HG03439 (cell line): ENCODE results near the gene MET.
"Not testable (repeated sequence)": the region's sequence is repeated elsewhere in the genome, so short reads cannot be mapped to it uniquely, and the experiment has no call there.

Experiments
- ATAC-seq: cut with Tn5 transposase; IDR thresholded peaks from one replicate; pipeline ENCODE4 v1.9.1; 2021; ENCODE audit warnings: mild to moderate bottlenecking, moderate library complexity; ENCODE audit not compliant: unreplicated experiment

MET gene

DNA sequence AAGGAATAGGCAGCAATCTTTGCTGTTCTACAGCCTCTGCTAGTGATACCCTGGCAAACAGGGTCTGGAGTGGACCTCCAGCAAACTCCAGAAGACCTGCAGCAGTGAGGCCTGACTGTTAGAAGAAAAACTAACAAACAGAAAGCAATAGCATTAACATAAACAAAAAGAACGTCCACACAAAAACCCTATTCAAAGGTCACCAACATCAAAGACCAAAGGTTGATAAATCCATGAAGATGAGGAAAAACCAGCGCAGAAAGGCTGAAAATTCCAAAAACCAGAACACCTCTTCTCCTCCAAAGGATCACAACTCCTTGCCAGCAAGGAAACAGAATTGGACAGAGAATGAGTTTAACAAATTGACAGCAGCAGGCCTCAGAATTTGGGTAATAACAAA, 71.8 kb downstream of the MET start:
- not testable (repeated sequence) for ATAC-seq

DNA sequence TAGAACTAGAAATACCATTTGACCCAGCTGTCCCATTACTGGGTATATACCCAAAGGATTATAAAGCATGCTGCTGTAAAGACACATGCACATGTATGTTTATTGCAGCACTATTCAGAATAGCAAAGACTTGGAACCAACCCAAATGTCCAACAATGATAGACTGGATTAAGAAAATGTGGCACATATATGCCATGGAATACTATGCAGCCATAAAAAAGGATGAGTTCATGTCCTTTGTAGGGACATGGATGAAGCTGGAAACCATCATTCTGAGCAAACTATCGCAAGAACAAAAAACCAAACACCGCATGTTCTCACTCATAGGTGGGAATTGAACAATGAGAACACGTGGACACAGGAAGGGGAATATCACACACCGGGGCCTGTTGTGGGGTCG, 74.4 kb downstream of the MET start:
- not testable (repeated sequence) for ATAC-seq

DNA sequence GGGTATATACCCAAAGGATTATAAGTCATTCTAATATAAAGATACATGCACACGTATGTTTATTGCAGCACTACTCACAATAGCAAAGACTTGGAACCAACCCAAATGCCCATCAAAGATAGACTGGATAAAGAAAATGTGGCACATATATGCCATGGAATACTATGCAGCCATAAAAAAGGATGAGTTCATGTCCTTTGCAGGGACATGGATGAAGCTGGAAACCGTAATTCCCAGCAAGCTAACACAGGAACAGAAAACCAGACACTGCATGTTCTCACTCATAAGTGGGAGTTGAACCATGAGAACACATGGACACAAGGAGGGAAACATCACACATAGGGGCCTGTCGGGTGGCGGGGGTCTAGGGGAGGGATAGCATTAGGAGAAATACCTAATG, 79.1 kb downstream of the MET start:
- not testable (repeated sequence) for ATAC-seq

DNA sequence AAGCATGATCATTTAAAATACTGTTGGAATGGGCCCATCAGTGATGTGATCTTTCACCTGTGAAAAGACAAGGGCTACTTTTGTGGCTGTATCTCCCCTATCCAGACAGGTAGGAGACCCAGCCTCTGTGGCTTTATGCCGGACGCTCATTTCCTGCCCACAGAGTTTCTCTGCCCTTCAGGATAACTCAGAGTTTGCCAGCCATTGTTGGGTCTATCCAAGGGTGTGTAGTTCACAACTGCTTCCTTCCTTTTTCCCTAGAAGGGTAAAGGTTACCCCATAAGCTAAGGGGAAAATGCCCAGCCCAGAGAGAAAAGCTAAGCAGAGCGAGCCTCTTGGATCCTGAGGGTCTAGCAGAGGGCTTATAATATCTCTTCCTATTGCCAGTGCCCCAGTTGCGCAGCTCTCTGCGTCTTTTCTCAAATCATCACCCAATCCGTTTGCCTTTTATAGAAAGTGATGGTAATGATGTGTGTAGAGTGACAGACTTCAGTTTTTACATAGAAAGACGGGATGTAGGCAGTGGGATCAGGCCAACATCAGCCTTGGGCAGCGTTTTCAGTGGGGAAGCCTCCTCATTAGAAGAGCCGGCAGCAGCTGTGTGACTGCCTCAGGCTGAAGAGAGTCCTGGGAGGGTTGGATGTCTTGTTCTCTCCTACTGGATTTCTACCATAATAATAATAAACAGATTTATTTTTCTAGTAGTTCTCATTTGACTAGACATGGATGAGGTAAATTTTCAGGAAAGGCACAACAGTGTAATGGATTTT, 80.5 kb downstream of the MET start:
- no peak for ATAC-seq

DNA sequence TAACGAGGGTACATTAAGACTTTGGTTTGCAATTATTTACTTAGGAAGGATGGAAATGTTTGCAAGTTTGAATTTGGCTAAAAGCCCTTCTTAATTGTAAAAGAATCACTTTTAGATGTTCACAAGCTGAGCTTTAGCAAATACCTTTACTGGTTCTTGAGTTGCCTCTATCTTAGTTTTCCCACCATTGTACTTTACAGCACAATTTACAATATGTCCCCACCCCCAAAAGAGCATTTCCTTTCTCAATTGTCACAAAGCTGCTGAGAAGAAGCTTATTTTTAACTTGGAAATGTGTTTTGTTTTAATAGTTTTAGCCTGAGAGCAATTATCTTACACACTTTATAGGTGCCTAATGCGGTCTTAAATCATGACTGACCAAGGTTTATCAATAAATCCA, 81.1 kb downstream of the MET start:
- no peak for ATAC-seq

DNA sequence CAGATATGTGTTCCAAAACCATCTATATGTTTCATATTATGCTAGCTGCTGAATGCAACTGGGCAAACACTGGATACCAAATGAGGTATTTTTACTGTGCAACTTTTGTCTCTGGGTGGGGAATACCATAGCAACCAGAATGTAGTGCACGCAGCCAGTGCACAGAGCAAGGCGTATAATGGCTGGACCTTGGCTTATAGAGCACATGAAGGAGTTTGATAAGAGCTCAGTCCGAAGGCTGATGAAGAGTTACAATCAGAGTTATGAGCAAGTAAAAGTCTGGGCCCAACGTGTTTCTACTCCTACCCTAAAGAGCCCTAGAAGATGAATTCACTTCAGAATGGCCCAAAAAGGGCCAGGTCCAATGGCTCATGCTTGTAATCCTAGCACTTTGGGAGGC, 82.2 kb downstream of the MET start:
- ATAC-seq: no peak

DNA sequence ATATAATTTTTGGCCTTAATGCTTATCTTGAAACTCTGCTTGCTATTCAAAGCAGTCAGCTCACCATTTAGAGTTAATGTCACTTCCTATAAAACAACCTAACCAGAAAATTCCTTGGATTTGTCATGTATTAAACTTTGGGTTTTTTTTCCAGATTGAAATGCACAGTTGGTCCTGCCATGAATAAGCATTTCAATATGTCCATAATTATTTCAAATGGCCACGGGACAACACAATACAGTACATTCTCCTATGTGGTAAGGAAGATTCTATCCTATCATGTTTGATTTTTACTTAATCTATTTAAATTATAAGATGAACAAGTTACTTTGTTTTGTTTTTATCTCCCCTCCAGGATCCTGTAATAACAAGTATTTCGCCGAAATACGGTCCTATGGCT, 85.3 kb downstream of the MET start:
- ATAC-seq: no peak

DNA sequence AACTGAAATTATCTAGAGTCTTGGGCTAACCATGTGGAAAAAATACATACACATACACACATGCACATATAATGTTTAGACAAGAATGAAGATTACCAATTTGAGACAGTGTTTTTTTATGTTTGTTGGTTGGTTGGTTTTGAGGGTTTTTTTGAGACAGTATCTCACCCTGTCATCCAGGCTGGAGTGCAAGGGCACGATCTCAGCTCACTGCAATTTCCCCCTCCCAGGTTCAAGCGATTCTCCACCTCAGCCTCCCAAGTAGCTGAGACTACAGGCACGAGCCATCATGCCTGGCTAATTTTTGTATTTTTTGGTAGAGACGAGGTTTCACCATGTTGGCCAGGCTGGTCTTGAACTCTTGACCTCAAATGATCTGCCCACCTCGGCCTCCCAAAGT, 87.6 kb downstream of the MET start:
- not testable (repeated sequence) for ATAC-seq

DNA sequence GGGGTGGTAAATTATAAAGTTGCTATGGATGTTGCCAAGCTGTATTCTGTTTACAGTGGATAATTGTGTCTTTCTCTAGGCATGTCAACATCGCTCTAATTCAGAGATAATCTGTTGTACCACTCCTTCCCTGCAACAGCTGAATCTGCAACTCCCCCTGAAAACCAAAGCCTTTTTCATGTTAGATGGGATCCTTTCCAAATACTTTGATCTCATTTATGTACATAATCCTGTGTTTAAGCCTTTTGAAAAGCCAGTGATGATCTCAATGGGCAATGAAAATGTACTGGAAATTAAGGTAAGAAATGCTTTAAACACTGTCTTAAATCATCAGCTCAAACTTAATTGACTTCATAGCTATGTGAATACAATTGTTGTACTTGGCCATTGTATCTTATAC, 91.0 kb downstream of the MET start:
- no peak for ATAC-seq

DNA sequence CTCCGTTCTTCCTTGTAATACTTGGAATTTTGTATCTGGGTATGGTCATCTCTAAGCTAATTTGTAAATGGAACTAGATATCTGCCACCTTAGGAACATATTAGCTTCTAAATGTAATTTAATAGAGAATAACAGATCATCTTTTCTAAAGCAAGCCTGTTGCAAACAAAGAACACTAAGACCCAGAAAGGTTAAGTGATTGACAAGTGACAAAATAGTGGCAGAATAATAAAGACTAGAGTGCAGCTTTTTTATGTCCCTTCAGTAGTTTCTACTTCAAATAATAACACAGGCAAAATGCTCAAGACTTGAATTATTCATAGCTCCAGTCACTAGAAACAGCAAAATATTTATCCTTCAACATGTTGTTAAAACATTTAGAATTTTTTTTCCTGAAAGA, 91.7 kb downstream of the MET start:
- ATAC-seq: no peak

DNA sequence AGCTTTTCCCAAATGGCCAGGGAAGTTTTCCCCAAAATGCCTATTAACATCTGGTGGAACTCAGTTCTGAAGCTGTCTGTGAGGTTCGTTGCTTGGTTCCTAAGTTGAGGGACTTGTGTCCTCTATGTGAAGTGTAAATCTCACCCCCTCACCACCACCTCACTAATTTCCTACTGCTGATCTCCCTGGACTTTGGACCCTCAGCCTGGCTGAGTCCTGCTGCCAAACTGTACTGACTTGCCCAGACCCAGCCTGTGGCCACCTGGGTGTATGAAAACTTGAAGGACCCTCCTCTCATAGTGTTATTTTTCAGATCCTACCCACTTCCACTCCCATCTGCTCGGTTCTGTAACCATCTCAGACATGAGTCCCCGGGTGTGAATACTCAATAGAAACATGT, 94.9 kb downstream of the MET start:
- ATAC-seq: no peak

DNA sequence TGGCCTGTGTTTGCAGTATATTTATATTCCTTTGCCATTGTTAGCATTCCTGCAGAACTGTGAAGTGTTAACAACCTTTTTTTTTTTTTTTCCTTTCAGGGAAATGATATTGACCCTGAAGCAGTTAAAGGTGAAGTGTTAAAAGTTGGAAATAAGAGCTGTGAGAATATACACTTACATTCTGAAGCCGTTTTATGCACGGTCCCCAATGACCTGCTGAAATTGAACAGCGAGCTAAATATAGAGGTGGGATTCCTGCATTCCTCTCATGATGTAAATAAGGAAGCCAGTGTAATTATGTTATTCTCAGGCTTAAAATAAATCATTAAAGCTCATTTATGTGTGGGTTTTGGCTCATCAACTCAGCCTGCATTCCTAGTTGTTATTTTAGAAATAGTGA, 97.5 kb downstream of the MET start:
- ATAC-seq: no peak

DNA sequence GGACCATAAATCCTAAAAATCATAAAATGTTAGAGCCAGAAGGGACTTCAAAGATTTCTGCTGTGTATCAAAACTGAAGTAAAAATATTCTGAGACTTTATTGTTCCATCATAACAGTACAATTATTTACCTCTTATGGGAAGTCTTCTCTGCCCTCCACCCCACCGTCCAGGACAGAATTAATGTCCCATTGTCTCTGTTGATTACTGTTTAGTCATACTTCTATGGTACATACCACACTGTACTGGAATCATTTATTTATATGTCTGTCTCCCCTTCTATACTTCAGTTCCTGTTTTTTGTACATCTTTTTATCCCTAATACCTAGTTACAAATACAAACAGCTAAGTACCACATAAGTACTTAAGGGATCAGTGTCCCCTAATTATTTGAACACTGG, 98.9 kb downstream of the MET start:
- no peak for ATAC-seq

DNA sequence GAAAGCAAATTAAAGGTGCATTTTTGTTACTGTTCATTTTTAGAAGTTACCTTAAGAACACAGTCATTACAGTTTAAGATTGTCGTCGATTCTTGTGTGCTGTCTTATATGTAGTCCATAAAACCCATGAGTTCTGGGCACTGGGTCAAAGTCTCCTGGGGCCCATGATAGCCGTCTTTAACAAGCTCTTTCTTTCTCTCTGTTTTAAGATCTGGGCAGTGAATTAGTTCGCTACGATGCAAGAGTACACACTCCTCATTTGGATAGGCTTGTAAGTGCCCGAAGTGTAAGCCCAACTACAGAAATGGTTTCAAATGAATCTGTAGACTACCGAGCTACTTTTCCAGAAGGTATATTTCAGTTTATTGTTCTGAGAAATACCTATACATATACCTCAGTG, 99.6 kb downstream of the MET start:
- no peak for ATAC-seq

DNA sequence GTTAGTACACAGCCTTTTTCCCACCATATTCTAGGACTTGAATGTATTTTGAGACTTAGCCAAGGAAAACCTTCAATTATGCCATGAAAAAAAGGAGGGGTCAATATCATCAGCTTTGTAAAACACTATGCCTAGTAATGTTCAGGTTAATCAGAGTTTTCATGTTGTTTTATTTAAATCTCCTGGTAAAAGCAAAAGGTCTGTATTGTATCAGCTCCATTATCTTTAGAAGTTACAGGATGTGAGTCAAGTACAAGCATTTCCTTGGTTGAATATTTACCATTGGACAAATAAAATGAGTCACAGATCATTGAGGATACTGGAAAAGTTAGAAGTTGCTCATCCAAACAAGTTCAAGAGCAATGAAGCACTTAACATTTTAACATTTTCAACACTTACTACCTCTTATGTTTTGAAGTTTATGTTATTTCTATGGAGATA, 100.4 kb downstream of the MET start:
- ATAC-seq: no peak

DNA sequence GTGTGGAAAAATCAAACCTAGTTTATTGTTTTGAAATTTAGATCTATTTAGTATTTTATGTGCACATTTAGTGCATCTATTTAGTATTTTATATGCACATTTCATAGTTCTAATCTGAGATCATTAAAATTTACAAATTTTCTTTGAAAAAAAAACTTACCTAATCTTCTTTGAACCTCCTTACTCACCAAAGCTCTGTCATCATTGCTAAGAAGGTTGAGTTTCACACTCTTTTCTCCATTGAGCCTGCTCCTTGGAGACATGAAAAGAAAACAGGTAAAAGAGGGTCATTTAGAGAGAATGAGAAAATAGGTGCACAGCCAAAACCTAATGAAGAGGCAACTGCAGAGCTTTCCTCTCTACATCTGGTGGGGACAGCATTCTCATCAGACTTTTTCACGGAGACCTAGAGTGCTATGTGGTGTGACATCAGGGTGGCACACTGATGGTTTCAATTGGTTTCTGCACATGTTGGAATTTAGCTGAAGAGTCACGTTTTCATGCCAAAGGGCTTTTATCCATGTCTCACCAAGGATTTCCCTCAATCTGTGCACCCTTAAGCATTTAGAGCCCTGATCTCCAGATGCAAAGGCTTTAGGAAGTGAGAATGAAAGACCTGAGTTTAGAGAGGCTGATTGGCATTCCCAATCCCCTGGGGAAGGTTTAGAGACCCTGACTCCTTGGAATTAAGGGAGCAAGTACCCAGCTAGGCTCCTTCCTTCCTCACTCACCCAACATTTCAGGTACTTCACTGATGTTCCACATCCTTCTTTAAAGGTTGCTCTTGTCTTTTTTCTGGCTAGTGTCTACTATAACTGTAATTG, 101.1 kb downstream of the MET start:
- ATAC-seq: no peak

DNA sequence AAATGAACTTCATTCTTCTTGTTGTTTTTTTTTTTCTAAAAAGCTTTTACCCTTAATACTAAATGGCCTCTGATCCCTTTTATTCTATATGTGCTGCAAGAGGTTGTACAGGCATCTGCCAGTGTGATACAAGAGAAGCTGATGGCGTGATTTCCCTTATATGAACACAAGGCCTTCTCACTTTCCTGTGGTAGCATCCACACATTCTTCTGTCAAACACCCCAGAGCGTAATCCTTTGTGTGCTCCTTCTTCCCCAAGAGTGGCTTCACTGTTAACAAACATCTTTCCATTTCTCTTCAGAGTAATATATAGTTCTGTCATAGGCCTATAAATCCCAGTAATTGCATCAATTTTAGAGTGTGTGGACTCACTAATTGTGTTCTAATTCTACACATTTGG, 104.0 kb downstream of the MET start:
- no peak for ATAC-seq

DNA sequence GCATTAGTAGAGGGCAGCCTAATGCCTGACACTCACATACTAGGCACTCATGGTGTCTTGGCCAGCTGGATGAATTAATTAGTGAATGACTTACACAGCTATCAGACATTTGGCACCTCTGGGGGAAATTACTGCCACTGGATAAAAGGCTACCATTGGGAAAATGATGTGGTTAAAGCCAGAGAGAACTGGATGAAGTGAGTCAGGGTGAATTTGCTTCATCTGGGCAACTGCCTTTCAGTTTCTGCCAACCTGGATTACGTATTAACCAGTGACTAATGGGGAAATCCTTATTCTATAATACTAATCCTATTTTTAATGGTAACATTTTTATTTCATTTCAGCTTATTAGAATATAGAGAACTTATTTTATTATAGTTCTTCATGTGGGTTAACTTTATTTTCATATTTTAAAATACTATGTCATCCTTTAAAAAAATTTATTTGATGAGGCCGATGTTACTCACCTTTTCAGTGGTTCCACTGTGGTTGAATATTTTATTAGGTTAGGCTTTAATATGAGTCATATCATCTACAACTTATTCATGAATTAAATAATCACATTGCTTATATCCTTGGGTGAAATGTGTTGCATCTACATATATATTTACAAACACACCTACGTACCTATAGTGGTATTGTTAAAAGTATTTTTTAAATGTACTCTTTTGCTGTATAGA, 104.8 kb downstream of the MET start:
- no peak for ATAC-seq

DNA sequence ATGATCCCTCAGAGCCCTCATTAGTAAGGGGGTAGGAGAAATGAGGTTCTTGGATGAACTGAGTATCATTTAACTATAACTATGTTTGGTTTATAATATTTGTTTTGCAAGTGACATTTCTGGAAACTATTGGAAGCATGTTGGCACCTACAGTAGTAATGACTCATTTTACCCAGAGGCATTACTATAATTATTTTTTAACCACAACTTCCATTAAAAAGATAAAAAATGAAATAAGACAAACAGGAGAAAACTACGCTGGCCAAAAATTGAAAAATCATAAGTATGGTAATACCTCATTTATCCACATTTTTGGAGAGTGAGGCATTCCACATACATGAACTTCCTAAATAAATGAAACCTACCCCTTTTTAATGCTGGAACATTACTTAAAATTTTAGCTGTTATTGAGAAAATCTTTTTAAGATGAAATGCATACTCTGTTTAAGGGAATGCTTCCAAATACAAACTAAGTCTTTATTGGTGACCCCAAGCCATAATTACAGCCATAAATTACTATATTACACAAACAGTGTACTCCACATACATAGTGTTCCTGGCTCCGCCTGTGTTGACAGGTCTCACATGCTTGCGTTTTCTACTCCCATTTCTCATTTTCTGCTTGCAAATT, 105.8 kb downstream of the MET start:
- no peak for ATAC-seq

DNA sequence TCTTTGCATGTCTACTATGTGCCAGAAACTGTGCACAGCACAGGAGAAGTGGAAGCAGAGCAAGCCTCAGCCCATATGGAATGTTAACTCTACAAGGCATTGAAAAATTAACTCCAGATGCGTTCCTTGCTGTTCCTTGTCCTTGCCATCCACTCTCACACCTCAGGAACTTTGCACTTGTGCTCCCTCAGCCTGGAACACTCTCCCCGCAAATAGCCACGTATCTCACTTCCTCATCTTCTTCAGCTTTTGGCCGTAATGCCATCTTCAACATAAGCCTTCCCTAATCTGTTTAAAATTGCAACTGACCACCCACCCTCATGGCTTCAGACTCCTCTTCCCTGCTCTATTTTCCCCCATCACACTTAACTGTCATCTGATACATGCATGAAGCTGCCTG, 107.2 kb downstream of the MET start:
- no peak for ATAC-seq

DNA sequence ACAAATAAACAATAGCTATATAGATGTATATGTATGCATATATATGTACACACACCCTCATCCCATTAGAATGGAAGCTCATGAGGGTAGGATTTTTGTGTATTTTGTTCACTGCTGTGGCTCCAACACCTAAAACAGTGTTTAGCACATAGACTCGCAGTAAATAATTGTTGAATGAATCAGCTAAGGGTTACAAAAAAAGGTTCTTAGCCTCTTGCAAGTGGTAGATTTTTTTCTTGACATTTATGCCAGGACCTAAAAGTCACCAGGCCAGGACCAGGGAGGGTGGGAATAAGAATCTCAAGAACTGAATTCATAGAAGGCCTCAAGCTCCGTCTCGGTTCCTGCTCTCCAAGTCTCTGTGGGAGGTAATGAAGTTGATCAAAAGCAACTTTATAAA, 107.9 kb downstream of the MET start:
- no peak for ATAC-seq
